Measurements from ENCODE around the gene BRMS1L. TPM values are rescaled to one million over a fixed set of nuclear protein-coding genes. Genes with fewer than 3 reads are reported as not detected.
A peak's percentile ranks its signal among the peaks of the same experiment; 100 is the strongest.

Gene BRMS1L
- polyA plus RNA-seq, 1 donor from 2014 or later: 30.8 TPM

DNA sequence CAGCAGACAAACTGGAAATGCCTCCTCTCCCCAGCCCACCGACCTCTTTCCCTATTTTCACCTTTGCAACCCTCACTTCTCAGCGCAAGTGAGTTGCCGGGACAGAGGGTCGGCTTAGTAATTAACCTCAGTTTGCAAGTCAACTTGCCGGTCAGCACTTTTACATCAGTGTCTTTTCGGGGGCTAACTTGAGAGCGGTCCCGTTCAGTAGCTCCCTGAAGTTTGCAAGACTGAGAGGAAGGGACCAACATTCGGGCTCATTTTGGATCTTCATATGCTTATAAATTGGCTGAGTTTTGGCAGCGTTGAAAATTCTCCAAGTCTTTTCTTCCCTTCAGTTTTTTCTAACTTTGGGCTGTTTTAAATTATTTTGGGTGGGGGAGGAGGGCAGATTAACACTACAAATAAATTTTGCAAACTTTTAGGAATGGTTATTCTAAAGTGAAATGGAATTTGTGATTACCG is 846 bp downstream of the BRMS1L start:
- H3K36me3 ChIP-seq (ENCODE audit: insufficient read depth, low read length): no peaks in the 10 kb centered on the region
- H4K20me1 ChIP-seq (ENCODE audit: insufficient read depth): no peaks in the 10 kb centered on the region
- no peaks in the 10 kb centered on the region for H3K9me3 ChIP-seq (ENCODE audit: low read length)
- no peak overlapping the region for H3K27ac ChIP-seq (ENCODE audit: low read length)
- peaks cover 7% of the 10 kb centered on the region for H3K79me2 ChIP-seq (replicated peaks; ENCODE audit: insufficient read depth, low read length)
- H3K4me3 ChIP-seq (ENCODE audit: low read length): peak overlapping the region; percentile 99
- H3F3A ChIP-seq (ENCODE audit: insufficient read depth, low read length, poor library complexity, severe bottlenecking): no peaks in the 10 kb centered on the region
- no peak for TF ChIP-seq RAD21 (conservative IDR thresholded peaks at IDR 0.05)
- no peak for TF ChIP-seq POLR2AphosphoS5 (IDR thresholded peaks at IDR 0.05)
- TF ChIP-seq EZH2 (IDR thresholded peaks at IDR 0.05; ENCODE audit: borderline replicate concordance, insufficient read depth, low read length, poor library complexity, severe bottlenecking): no peak
- TF ChIP-seq SMC3 (conservative IDR thresholded peaks at IDR 0.05; ENCODE audit: poor library complexity): no peak
- TF ChIP-seq, protein P1, sequence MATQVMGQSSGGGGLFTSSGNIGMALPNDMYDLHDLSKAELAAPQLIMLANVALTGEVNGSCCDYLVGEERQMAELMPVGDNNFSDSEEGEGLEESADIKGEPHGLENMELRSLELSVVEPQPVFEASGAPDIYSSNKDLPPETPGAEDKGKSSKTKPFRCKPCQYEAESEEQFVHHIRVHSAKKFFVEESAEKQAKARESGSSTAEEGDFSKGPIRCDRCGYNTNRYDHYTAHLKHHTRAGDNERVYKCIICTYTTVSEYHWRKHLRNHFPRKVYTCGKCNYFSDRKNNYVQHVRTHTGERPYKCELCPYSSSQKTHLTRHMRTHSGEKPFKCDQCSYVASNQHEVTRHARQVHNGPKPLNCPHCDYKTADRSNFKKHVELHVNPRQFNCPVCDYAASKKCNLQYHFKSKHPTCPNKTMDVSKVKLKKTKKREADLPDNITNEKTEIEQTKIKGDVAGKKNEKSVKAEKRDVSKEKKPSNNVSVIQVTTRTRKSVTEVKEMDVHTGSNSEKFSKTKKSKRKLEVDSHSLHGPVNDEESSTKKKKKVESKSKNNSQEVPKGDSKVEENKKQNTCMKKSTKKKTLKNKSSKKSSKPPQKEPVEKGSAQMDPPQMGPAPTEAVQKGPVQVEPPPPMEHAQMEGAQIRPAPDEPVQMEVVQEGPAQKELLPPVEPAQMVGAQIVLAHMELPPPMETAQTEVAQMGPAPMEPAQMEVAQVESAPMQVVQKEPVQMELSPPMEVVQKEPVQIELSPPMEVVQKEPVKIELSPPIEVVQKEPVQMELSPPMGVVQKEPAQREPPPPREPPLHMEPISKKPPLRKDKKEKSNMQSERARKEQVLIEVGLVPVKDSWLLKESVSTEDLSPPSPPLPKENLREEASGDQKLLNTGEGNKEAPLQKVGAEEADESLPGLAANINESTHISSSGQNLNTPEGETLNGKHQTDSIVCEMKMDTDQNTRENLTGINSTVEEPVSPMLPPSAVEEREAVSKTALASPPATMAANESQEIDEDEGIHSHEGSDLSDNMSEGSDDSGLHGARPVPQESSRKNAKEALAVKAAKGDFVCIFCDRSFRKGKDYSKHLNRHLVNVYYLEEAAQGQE (IDR thresholded peaks at IDR 0.05; ENCODE audit: borderline replicate concordance): no peak
- TF ChIP-seq TAF1 (IDR thresholded peaks at IDR 0.05; ENCODE audit: low read depth): no peak
- no peak for TF ChIP-seq MXI1 (conservative IDR thresholded peaks at IDR 0.05; ENCODE audit: poor library complexity, severe bottlenecking)
- no peak for TF ChIP-seq EP300 (conservative IDR thresholded peaks at IDR 0.05; ENCODE audit: poor library complexity, severe bottlenecking)
- TF ChIP-seq, protein P2, sequence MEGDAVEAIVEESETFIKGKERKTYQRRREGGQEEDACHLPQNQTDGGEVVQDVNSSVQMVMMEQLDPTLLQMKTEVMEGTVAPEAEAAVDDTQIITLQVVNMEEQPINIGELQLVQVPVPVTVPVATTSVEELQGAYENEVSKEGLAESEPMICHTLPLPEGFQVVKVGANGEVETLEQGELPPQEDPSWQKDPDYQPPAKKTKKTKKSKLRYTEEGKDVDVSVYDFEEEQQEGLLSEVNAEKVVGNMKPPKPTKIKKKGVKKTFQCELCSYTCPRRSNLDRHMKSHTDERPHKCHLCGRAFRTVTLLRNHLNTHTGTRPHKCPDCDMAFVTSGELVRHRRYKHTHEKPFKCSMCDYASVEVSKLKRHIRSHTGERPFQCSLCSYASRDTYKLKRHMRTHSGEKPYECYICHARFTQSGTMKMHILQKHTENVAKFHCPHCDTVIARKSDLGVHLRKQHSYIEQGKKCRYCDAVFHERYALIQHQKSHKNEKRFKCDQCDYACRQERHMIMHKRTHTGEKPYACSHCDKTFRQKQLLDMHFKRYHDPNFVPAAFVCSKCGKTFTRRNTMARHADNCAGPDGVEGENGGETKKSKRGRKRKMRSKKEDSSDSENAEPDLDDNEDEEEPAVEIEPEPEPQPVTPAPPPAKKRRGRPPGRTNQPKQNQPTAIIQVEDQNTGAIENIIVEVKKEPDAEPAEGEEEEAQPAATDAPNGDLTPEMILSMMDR (IDR thresholded peaks at IDR 0.05; ENCODE audit: poor library complexity, severe bottlenecking): no peak
- peak overlapping the region; percentile 89 for H3K9ac ChIP-seq (ENCODE audit: low read length)
- no peaks in the 10 kb centered on the region for H3K9me2 ChIP-seq (ENCODE audit: insufficient read depth, low read length)
- H3K27me3 ChIP-seq (ENCODE audit: insufficient read depth, low read depth, low read length): no peaks in the 10 kb centered on the region
- H3K4me2 ChIP-seq (ENCODE audit: low read length): peak overlapping the region; percentile 46
- peak overlapping the region; percentile 91 for H2AFZ ChIP-seq (ENCODE audit: low read depth, low read length)

DNA sequence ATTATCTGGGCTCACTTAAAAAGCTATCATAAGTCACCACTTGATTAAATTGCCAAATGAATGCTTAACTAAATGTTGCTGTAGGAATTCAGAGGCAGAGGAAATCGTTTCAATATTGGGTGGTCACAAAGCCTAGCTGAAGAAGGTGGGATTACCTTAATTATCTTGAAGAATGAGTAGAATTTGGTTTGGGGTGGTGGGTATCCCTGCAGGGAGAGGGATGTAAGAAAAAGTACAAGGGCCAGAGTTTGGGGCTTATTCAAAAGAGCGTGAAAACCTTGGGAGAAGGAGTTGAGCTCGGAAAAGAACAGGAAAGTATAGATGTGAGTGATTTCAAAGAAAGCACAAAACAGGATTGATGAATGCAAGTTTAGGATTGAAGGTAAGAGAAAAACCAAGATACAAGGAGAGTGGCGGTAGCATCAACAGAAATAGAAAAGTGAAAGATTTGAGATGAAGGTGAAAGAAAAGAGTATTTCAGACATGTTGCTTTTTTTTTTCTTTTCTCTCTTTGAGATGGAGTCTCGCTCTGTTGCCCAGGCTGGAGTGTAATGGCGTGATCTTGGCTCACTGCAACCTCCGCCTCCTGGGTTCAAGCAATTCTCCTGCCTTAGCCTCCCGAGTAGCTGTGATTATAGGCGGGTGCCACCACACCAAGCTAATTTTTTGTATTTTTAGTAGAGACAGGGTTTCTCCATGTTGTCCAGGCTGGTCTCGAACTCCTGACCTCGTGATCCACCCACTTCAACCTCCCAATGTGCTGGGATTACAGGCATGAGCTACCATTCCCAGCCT is 1.7 kb downstream of the BRMS1L start:
- Histone ChIP-seq H3K27me3 (ENCODE audit: insufficient read depth, low read depth, low read length) (no peaks in the 10 kb centered on the region), H4K20me1 (ENCODE audit: insufficient read depth) (no peaks in the 10 kb centered on the region), H3K9me3 (ENCODE audit: low read length) (no peaks in the 10 kb centered on the region), H3K27ac (ENCODE audit: low read length) (no peak overlapping the region), H3K4me2 (ENCODE audit: low read length) (peak overlapping the region; percentile 46), H3K36me3 (ENCODE audit: insufficient read depth, low read length) (no peaks in the 10 kb centered on the region), H3K9me2 (ENCODE audit: insufficient read depth, low read length) (no peaks in the 10 kb centered on the region), H3K4me3 (ENCODE audit: low read length) (peak overlapping the region; percentile 99), H3K9ac (ENCODE audit: low read length) (no peak overlapping the region), H3F3A (ENCODE audit: insufficient read depth, low read length, poor library complexity, severe bottlenecking) (no peaks in the 10 kb centered on the region), H2AFZ (ENCODE audit: low read depth, low read length) (no peak overlapping the region), H3K79me2 (replicated peaks; ENCODE audit: insufficient read depth, low read length) (peaks cover 7% of the 10 kb centered on the region)
- TF ChIP-seq, protein P1 (IDR thresholded peaks at IDR 0.05; ENCODE audit: borderline replicate concordance): no peak
- TF ChIP-seq, protein P2 (IDR thresholded peaks at IDR 0.05; ENCODE audit: poor library complexity, severe bottlenecking): no peak
- no peak for TF ChIP-seq POLR2AphosphoS5 (IDR thresholded peaks at IDR 0.05)
- no peak for TF ChIP-seq EP300 (conservative IDR thresholded peaks at IDR 0.05; ENCODE audit: poor library complexity, severe bottlenecking)
- no peak for TF ChIP-seq EZH2 (IDR thresholded peaks at IDR 0.05; ENCODE audit: borderline replicate concordance, insufficient read depth, low read length, poor library complexity, severe bottlenecking)
- TF ChIP-seq SMC3 (conservative IDR thresholded peaks at IDR 0.05; ENCODE audit: poor library complexity): no peak
- no peak for TF ChIP-seq RAD21 (conservative IDR thresholded peaks at IDR 0.05)
- TF ChIP-seq MXI1 (conservative IDR thresholded peaks at IDR 0.05; ENCODE audit: poor library complexity, severe bottlenecking): no peak

Measured in neural cell (in vitro differentiated cells).